Hepatocyte (in vitro differentiated cells): ENCODE data around the gene ITGA4.

Experiments used
- CTCF ChIP-seq: fragments of 200-600 bp; sonication (generic); IDR thresholded peaks from 2 replicates; pipeline ENCODE4 v1.5.1; 2016; ENCODE audit warnings: antibody characterized with exemption, mild to moderate bottlenecking; ENCODE audit not compliant: poor library complexity
- EZH2 ChIP-seq: fragments of 200-600 bp; sonication (generic); IDR thresholded peaks from 2 replicates; pipeline ENCODE4 v1.6.1; 2016; ENCODE audit warnings: antibody characterized with exemption, mild to moderate bottlenecking, borderline replicate concordance
- EZH2phosphoT487 ChIP-seq: fragments of 200-600 bp; sonication (generic); IDR thresholded peaks from one replicate; pipeline ENCODE4 v1.6.1; 2018; ENCODE audit warnings: antibody characterized with exemption, mild to moderate bottlenecking, low read depth, moderate library complexity; ENCODE audit not compliant: unreplicated experiment, severe bottlenecking

- TF ChIP-seq CTCF = no peak
- no peak for TF ChIP-seq EZH2phosphoT487
- TF ChIP-seq EZH2 = no peak
Observed at GRCh38 chr2:181458871-181459270, 1.7 kb downstream of the ITGA4 start.
